K562 (cell line): ENCODE results near the gene OPA3. TPM values are rescaled to one million over a fixed set of nuclear protein-coding genes. Genes with fewer than 3 reads are reported as not detected.
A peak's percentile ranks its signal among the peaks of the same experiment; 100 is the strongest.

Experiments used
- SIN3A ChIP-seq, 2 experiments: fragments of 150-350 bp in 1 of 2; IDR thresholded peaks; 2 replicates each; pipeline ENCODE4 v1.6.1; 2011 to 2016; ENCODE audit warnings: borderline replicate concordance in 2 of 2, low read depth in 2 of 2, low read length in 2 of 2, mild to moderate bottlenecking in 2 of 2, moderate library complexity in 2 of 2; ENCODE audit not compliant: control insufficient read depth in 1 of 2
- TOE1 ChIP-seq, 2 experiments: fragments of 450-650 bp in 1 of 2; sonication (generic) in 1 of 2; formaldehyde crosslinking in 1 of 2; IDR thresholded peaks; 2 replicates each; pipeline versions ENCODE4 v1.7.1 to v1.8.0; 2016 to 2022; ENCODE audit warnings: borderline replicate concordance in 2 of 2, mild to moderate bottlenecking in 2 of 2, antibody characterized with exemption in 1 of 2, inconsistent platforms in 1 of 2, low read depth in 1 of 2, missing genetic modification reagents in 1 of 2, moderate library complexity in 1 of 2
- ZNF146 ChIP-seq: IDR thresholded peaks from one replicate; pipeline ENCODE4 v1.6.1; 2018; ENCODE audit warnings: missing compliant biosample characterization; ENCODE audit not compliant: unreplicated experiment
- polyA plus RNA-seq, 8 experiments: library from polyadenylated mRNA; depleted of rRNA in 4 of 8; stranded (reverse) in 5 of 8; unstranded in 3 of 8; fragments of >200 nt; fragmentation: Nextera tagmentation in 2 of 8; fragmentation: Illumina TruSeq in 1 of 8; extraction: Ambion mirVana in 2 of 8; extraction: Trizol in 1 of 8; gene quantifications; 2 replicates each; pipeline versions ENCODE4 v1.2.1 to v1.2.3, GENCODE V29; 2011 to 2014; ENCODE audit warnings: inconsistent platforms in 1 of 8, missing spikeins in 1 of 8
- total RNA-seq, 7 experiments: library from RNA; depleted of rRNA in 6 of 7; stranded (reverse); fragments of >200 nt in 6 of 7; fragmentation: Illumina TruSeq in 2 of 7; extraction: Trizol in 2 of 7; gene quantifications; 2 replicates each; pipeline versions ENCODE4 v1.2.1 to v1.2.3, GENCODE V29; 2011 to 2021; ENCODE audit warnings: low replicate concordance in 1 of 7
- TF ChIP-seq, protein P1 (sequence below), 2 experiments: fragments of 450-650 bp in 1 of 2; sonication (generic) in 1 of 2; formaldehyde crosslinking in 1 of 2; IDR thresholded peaks; 2 replicates each; pipeline versions ENCODE4 v1.7.1 to v1.9.0; 2016 to 2022; ENCODE audit warnings: inconsistent platforms in 1 of 2, mild to moderate bottlenecking in 1 of 2, missing genetic modification reagents in 1 of 2
- TF ChIP-seq, protein P2 (sequence below), 2 experiments: fragments of 450-650 bp; IDR thresholded peaks; 2 replicates each; pipeline ENCODE4 v1.6.1; 2018; ENCODE audit warnings: mild to moderate bottlenecking in 2 of 2, low read depth in 1 of 2; ENCODE audit not compliant: partially characterized antibody in 2 of 2
- TF ChIP-seq, protein P3 (sequence below): sonication (generic); formaldehyde crosslinking; IDR thresholded peaks from 2 replicates; pipeline ENCODE4 v1.4.0; 2020; ENCODE audit warnings: mild to moderate bottlenecking, missing genetic modification reagents
- TF ChIP-seq, protein P4 (sequence below): sonication (generic); formaldehyde crosslinking; IDR thresholded peaks from 2 replicates; pipeline ENCODE4 v1.8.0; 2022; ENCODE audit warnings: mild to moderate bottlenecking, low read depth, missing genetic modification reagents

Gene OPA3
- total and polyA plus RNA-seq, 9 of the 15 experiments (the other 6 are each of a cell fraction or from before 2014, with no cell fraction given) = 1.4 to 18.8 (median 9.0) TPM

DNA sequence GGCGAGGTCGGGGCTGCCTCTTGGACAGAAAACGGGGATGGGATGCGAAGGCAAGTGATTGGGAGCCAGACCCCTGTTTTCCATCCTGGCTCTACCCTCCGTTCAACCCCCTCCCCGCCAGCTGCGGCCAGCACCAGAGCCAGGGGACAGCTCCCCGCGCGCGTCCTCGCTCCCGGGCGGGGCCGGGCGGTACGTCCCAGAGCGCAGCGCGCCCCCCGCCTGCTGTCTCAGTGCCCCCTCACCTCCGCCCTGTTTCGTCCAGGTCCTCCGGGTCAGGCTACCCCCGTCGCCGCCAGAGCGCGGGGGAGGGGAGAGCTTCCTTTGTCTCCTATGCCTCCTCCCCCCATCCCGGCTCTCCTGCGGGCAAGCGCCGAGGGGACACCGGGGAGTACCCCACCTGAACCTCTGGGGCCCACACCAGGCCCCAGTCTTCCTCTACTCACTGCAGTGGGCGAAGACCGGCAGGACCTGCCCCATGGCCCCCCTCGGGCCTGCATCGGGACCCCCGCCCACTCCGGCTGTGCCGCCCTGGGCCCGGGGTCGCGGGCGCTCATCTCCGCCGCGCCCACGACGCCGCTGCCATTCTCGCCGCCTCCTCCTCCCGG is 88.2 kb downstream of the OPA3 start (continued):
- TF ChIP-seq, protein P1, sequence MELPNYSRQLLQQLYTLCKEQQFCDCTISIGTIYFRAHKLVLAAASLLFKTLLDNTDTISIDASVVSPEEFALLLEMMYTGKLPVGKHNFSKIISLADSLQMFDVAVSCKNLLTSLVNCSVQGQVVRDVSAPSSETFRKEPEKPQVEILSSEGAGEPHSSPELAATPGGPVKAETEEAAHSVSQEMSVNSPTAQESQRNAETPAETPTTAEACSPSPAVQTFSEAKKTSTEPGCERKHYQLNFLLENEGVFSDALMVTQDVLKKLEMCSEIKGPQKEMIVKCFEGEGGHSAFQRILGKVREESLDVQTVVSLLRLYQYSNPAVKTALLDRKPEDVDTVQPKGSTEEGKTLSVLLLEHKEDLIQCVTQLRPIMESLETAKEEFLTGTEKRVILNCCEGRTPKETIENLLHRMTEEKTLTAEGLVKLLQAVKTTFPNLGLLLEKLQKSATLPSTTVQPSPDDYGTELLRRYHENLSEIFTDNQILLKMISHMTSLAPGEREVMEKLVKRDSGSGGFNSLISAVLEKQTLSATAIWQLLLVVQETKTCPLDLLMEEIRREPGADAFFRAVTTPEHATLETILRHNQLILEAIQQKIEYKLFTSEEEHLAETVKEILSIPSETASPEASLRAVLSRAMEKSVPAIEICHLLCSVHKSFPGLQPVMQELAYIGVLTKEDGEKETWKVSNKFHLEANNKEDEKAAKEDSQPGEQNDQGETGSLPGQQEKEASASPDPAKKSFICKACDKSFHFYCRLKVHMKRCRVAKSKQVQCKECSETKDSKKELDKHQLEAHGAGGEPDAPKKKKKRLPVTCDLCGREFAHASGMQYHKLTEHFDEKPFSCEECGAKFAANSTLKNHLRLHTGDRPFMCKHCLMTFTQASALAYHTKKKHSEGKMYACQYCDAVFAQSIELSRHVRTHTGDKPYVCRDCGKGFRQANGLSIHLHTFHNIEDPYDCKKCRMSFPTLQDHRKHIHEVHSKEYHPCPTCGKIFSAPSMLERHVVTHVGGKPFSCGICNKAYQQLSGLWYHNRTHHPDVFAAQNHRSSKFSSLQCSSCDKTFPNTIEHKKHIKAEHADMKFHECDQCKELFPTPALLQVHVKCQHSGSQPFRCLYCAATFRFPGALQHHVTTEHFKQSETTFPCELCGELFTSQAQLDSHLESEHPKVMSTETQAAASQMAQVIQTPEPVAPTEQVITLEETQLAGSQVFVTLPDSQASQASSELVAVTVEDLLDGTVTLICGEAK (IDR thresholded peaks at IDR 0.05) = 0 out of 2 replicates have a peak, but pooled peaks have one; percentile 39
- TF ChIP-seq, protein P1 (CRISPR knock-in tag; IDR thresholded peaks at IDR 0.05) = no peak
- TF ChIP-seq, protein P2, sequence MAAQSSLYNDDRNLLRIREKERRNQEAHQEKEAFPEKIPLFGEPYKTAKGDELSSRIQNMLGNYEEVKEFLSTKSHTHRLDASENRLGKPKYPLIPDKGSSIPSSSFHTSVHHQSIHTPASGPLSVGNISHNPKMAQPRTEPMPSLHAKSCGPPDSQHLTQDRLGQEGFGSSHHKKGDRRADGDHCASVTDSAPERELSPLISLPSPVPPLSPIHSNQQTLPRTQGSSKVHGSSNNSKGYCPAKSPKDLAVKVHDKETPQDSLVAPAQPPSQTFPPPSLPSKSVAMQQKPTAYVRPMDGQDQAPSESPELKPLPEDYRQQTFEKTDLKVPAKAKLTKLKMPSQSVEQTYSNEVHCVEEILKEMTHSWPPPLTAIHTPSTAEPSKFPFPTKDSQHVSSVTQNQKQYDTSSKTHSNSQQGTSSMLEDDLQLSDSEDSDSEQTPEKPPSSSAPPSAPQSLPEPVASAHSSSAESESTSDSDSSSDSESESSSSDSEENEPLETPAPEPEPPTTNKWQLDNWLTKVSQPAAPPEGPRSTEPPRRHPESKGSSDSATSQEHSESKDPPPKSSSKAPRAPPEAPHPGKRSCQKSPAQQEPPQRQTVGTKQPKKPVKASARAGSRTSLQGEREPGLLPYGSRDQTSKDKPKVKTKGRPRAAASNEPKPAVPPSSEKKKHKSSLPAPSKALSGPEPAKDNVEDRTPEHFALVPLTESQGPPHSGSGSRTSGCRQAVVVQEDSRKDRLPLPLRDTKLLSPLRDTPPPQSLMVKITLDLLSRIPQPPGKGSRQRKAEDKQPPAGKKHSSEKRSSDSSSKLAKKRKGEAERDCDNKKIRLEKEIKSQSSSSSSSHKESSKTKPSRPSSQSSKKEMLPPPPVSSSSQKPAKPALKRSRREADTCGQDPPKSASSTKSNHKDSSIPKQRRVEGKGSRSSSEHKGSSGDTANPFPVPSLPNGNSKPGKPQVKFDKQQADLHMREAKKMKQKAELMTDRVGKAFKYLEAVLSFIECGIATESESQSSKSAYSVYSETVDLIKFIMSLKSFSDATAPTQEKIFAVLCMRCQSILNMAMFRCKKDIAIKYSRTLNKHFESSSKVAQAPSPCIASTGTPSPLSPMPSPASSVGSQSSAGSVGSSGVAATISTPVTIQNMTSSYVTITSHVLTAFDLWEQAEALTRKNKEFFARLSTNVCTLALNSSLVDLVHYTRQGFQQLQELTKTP (IDR thresholded peaks at IDR 0.05; ENCODE audit: low read depth in 1 of 2, partially characterized antibody in 2 of 2) = peak in 1 of 2 experiments; percentile 71
- TF ChIP-seq TOE1 (IDR thresholded peaks at IDR 0.05; ENCODE audit: borderline replicate concordance) (no peak), TOE1 (CRISPR knock-in tag; IDR thresholded peaks at IDR 0.05; ENCODE audit: borderline replicate concordance, low read depth) (0 out of 2 replicates have a peak, but pooled peaks have one; percentile 24), SIN3A (IDR thresholded peaks at IDR 0.05; ENCODE audit: borderline replicate concordance in 2 of 2, control insufficient read depth in 1 of 2, low read depth in 2 of 2, low read length in 2 of 2) (peak; percentile 83 to 97; a peak in 2 of 4 replicates), ZNF146 (CRISPR knock-in tag) (no peak)
- TF ChIP-seq, protein P3, sequence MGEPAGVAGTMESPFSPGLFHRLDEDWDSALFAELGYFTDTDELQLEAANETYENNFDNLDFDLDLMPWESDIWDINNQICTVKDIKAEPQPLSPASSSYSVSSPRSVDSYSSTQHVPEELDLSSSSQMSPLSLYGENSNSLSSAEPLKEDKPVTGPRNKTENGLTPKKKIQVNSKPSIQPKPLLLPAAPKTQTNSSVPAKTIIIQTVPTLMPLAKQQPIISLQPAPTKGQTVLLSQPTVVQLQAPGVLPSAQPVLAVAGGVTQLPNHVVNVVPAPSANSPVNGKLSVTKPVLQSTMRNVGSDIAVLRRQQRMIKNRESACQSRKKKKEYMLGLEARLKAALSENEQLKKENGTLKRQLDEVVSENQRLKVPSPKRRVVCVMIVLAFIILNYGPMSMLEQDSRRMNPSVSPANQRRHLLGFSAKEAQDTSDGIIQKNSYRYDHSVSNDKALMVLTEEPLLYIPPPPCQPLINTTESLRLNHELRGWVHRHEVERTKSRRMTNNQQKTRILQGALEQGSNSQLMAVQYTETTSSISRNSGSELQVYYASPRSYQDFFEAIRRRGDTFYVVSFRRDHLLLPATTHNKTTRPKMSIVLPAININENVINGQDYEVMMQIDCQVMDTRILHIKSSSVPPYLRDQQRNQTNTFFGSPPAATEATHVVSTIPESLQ (CRISPR knock-in tag) = peak; percentile 78; the same call in 1 of the 2 replicates
- TF ChIP-seq, protein P4, sequence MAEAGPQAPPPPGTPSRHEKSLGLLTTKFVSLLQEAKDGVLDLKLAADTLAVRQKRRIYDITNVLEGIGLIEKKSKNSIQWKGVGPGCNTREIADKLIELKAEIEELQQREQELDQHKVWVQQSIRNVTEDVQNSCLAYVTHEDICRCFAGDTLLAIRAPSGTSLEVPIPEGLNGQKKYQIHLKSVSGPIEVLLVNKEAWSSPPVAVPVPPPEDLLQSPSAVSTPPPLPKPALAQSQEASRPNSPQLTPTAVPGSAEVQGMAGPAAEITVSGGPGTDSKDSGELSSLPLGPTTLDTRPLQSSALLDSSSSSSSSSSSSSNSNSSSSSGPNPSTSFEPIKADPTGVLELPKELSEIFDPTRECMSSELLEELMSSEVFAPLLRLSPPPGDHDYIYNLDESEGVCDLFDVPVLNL (CRISPR knock-in tag) = 0 out of 2 replicates have a peak, but pooled peaks have one; percentile 58
